AG04449 (cell line): ENCODE results near the gene TSHB.

Experiments
- CTCF ChIA-PET: fragments of 350-600 bp; formaldehyde crosslinking; extraction: SDS; loops from one replicate; lab custom pipeline; 2021; ENCODE audit warnings: antibody characterized with exemption; lab: Yijun Ruan, JAX
- POLR2A ChIA-PET: fragments of 400-600, 350-600 bp; formaldehyde crosslinking; extraction: SDS; loops from one replicate; lab custom pipeline; 2020; ENCODE audit warnings: antibody characterized with exemption, inconsistent platforms; lab: Yijun Ruan, JAX
- DNase-seq: peaks from one replicate; pipeline ENCODE4 v3.0.0-alpha.2; 2010; ENCODE audit warnings: low read depth, low spot score
- H3K4me3 ChIP-seq: 2 replicates; pipeline ENCODE4 v1.5.1; 2011; ENCODE audit warnings: low read depth, mild to moderate bottlenecking, control low read depth, low read length
- TF ChIP-seq, protein P1 (sequence below): IDR thresholded peaks from one replicate; pipeline ENCODE4 v1.5.1; 2011; ENCODE audit warnings: mild to moderate bottlenecking, moderate library complexity, low read length, control low read depth, inconsistent platforms; ENCODE audit not compliant: insufficient read depth; ENCODE audit errors: missing control alignments

The TSHB gene

DNA sequence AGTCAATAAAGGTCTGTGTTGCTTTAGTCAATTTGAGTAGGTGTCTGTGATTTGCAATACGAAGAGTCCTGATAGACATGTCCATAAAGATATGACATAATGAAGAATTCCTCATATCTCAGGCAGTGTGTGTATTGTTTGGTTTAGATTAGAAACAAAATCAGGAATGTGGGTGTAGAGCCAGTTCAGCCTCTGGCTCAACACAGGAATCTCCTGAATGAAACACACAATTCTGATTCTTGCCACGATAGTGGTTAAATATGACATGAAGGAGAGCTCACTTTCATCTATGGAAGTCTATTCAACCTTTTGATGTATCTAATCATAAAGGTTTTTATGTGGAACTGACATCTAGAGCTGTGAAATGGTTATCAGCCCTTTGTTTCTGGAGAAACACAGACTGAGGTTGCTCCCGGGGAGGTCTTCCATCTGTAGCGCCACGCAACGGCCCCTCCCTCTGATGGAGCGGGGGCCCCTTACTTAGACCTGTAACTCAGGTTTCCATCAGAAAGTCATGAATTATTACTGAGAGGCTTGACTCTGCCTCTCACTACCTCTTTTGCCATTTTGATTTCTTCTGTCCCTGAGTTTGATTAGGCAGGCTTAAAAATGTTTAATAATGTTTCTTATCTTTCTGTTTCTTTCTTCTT lies 40.2 kb downstream of the TSHB start:
- ChIA-PET CTCF (interaction anchor here (1.0 to 1.7 kb wide), 5 partner anchors 10 to 68 kb away, joined by 3 to 6 read pairs (median 3); partner anchors contain the start of gene TSPAN2), POLR2A (no interaction called here)
- TF ChIP-seq, protein P1, sequence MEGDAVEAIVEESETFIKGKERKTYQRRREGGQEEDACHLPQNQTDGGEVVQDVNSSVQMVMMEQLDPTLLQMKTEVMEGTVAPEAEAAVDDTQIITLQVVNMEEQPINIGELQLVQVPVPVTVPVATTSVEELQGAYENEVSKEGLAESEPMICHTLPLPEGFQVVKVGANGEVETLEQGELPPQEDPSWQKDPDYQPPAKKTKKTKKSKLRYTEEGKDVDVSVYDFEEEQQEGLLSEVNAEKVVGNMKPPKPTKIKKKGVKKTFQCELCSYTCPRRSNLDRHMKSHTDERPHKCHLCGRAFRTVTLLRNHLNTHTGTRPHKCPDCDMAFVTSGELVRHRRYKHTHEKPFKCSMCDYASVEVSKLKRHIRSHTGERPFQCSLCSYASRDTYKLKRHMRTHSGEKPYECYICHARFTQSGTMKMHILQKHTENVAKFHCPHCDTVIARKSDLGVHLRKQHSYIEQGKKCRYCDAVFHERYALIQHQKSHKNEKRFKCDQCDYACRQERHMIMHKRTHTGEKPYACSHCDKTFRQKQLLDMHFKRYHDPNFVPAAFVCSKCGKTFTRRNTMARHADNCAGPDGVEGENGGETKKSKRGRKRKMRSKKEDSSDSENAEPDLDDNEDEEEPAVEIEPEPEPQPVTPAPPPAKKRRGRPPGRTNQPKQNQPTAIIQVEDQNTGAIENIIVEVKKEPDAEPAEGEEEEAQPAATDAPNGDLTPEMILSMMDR: no peak
- no peak for DNase-seq
- no peak overlapping the region for H3K4me3 ChIP-seq

- CTCF ChIA-PET: interaction anchor here (0.9 to 1.4 kb wide), 6 partner anchors 12 to 53 kb away, joined by 3 to 4 read pairs (median 3); no protein-coding TSS in a partner anchor
- no peak overlapping the region for H3K4me3 ChIP-seq
- TF ChIP-seq, protein P1: no peak
- POLR2A ChIA-PET: no interaction called here
- DNase-seq: no peak
Measured at GRCh38 chr1:115071012-115071664, 41.5 kb downstream of the TSHB start.

DNA sequence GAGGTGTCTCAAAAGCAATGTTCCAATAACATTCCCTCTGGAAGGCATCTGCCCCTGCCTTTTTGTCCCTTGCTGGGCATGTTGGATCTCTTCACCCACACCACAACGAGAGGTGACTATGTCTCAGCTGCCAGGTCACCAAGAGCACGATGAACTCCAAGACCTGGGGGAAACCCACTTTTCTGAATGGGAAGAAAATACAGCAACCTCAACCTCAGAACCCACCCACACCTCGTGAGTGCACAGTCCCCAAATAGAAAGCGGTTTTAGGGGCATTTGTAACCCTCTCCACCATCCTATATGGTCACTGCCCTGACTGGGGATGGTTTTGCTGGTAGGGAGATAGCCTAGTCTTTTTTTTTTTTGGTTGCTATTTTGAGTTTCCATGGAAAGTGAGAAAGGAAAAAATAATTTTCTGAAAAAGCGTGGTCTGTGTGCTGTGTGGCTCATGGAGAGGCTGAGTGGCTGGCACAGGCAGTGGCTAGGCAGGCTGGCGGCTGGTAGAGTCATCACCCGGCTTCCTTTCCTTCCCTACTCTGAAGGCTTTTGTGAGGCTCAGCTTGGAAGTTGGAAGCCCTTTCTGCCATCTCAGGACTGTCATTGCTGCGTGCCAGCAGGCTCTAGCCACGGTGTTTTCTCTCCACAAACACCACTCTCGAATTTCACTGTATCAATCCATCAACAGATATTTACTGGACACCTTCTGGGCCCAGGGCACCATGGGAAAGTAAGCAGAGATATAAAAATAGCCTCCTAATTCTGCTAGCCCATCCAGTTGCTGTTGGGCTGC lies 43.9 kb downstream of the TSHB start:
- H3K4me3 ChIP-seq: no peak overlapping the region
- no peak for DNase-seq
- ChIA-PET POLR2A (no interaction called here), CTCF (interaction anchor here (1.2 kb wide), 1 partner anchor 20 kb away, joined by 4 read pairs; no protein-coding TSS in a partner anchor)
- TF ChIP-seq, protein P1: no peak

- POLR2A ChIA-PET: interaction anchor here (0.7 kb wide), 1 partner anchor 17 kb away, joined by 3 read pairs; no protein-coding TSS in a partner anchor
Measured at GRCh38 chr1:115074839-115075534, 45.4 kb downstream of the TSHB start.

GRCh38 chr1:115076384-115076915 lies 46.8 kb downstream of the TSHB start:
- H3K4me3 ChIP-seq: no peak overlapping the region
- POLR2A ChIA-PET: no interaction called here
- CTCF ChIA-PET: interaction anchor here (1.0 to 1.7 kb wide), 2 partner anchors 19 to 36 kb away, joined by 3 to 8 read pairs; no protein-coding TSS in a partner anchor
- TF ChIP-seq, protein P1: no peak
- no peak for DNase-seq

More at GRCh38 chr1:115074839-115075534, 45.4 kb downstream of the TSHB start:
- TF ChIP-seq, protein P1: no peak
- DNase-seq: no peak
- CTCF ChIA-PET: no interaction called here
- no peak overlapping the region for H3K4me3 ChIP-seq
